Tibial nerve (tissue), 4 donors: ENCODE data around the gene STARD8.

Experiments
- CTCF ChIP-seq, 5 experiments: fragments of 200-600 bp in 3 of 5; fragments of 450-650 bp in 2 of 5; sonication (generic) in 3 of 5; IDR thresholded peaks; one replicate each; pipeline ENCODE4 v1.5.1; 2016 to 2019; ENCODE audit warnings: antibody characterized with exemption in 5 of 5, mild to moderate bottlenecking in 3 of 5, moderate library complexity in 2 of 5
- EP300 ChIP-seq, 2 donors: sonication (generic); formaldehyde crosslinking; IDR thresholded peaks; one replicate each; pipeline ENCODE4 v1.6.1; 2017; ENCODE audit warnings: antibody characterized with exemption in 2 of 2, mild to moderate bottlenecking in 1 of 2
- POLR2A ChIP-seq, 2 donors: fragments of 450-650 bp; IDR thresholded peaks; one replicate each; pipeline ENCODE4 v1.6.1; 2017; ENCODE audit warnings: antibody characterized with exemption in 2 of 2, mild to moderate bottlenecking in 2 of 2, moderate library complexity in 2 of 2

GRCh38 chrX:68684919-68685304, 37.4 kb downstream of the STARD8 start:
- no peak for TF ChIP-seq CTCF (IDR thresholded peaks at IDR 0.05)
- TF ChIP-seq POLR2A (IDR thresholded peaks at IDR 0.05), result no peak
- TF ChIP-seq EP300 (IDR thresholded peaks at IDR 0.05), result no peak
